Activated CD8-positive, alpha-beta memory T cell treated with anti-CD3 and anti-CD28 coated beads, Interleukin-2, amount 50 U/mL, for 48 hours (primary cell): ENCODE results near the gene COL4A6.

ENCODE experiments used
- DNase-seq: peaks from one replicate; pipeline ENCODE4 v3.0.0-alpha.2; 2020

The COL4A6 gene

GRCh38 chrX:108138814-108139702 is 299.2 kb downstream of the COL4A6 start:
- DNase-seq: no peak

GRCh38 chrX:108134724-108135123 is 303.5 kb downstream of the COL4A6 start:
- DNase-seq: no peak

- no peak for DNase-seq
Measured at GRCh38 chrX:108132876-108133275, 305.3 kb downstream of the COL4A6 start.

- DNase-seq: no peak
Measured at GRCh38 chrX:108132034-108132433, 306.2 kb downstream of the COL4A6 start.

- no peak for DNase-seq
Measured at GRCh38 chrX:108131471-108131870, 306.8 kb downstream of the COL4A6 start.

GRCh38 chrX:108130889-108131288 is 307.3 kb downstream of the COL4A6 start:
- DNase-seq: no peak

- no peak for DNase-seq
Measured at GRCh38 chrX:108127152-108127551, 311.1 kb downstream of the COL4A6 start.

- no peak for DNase-seq
Measured at GRCh38 chrX:108126661-108127060, 311.6 kb downstream of the COL4A6 start.

- no peak for DNase-seq
Measured at GRCh38 chrX:108123591-108124366, 314.4 kb downstream of the COL4A6 start.

GRCh38 chrX:108122748-108123147 is 315.5 kb downstream of the COL4A6 start:
- DNase-seq: no peak

GRCh38 chrX:108121291-108121690 is 316.9 kb downstream of the COL4A6 start:
- DNase-seq: no peak

- no peak for DNase-seq
Measured at GRCh38 chrX:108117988-108118387, 320.2 kb downstream of the COL4A6 start.

- DNase-seq: no peak
Measured at GRCh38 chrX:108114541-108114940, 323.7 kb downstream of the COL4A6 start.
